Left ventricle myocardium inferior (tissue), 1 donor: ENCODE data around the gene ZNG1B. TPM values are rescaled to one million over a fixed set of nuclear protein-coding genes. Genes with fewer than 3 reads are reported as not detected.
A peak's percentile ranks its signal among the peaks of the same experiment; 100 is the strongest.
"Not testable (repeated sequence)": the region's sequence is repeated elsewhere in the genome, so short reads cannot be mapped to it uniquely, and the experiment has no call there.

Experiments
- DNase-seq: peaks from one replicate; pipeline ENCODE4 v3.0.0-alpha.2; 2020
- H3K27ac ChIP-seq: fragments of 200-600 bp; replicated peaks from 2 replicates; pipeline ENCODE4 v1.8.0; 2021
- H3K27me3 ChIP-seq: fragments of 200-600 bp; 2 replicates; pipeline ENCODE4 v1.8.0; 2021; ENCODE audit warnings: low read depth
- H3K36me3 ChIP-seq: fragments of 200-600 bp; 2 replicates; pipeline ENCODE4 v1.8.0; 2021
- H3K4me1 ChIP-seq: fragments of 200-600 bp; 2 replicates; pipeline ENCODE4 v1.8.0; 2021
- H3K4me3 ChIP-seq: fragments of 200-600 bp; 2 replicates; pipeline ENCODE4 v1.8.0; 2021; ENCODE audit warnings: mild to moderate bottlenecking, moderate library complexity
- H3K9me3 ChIP-seq: fragments of 200-600 bp; replicated peaks from 2 replicates; pipeline ENCODE4 v1.8.0; 2021
- intact Hi-C: fragments of 100-400 bp; cut with micrococcal nuclease; formaldehyde crosslinking; loops from one replicate; pipeline ENCODE4 v1.11.0; 2022
- total RNA-seq: library from RNA; stranded (reverse); fragmentation: NEBNext Ultra II Directional; extraction: Animal tissue kit (Norgen Biotek cat#: 25700); gene quantifications from one replicate; pipeline ENCODE4 v1.2.1, GENCODE V29; 2021
- donor health status: DM: no; HTN: yes; CAD: no; lungs with severe emphysema.

The ZNG1B gene
- total RNA-seq, 1 donor from 2014 or later = 34.0 TPM

GRCh38 chr2:113465770-113466169 lies 28.3 kb downstream of the ZNG1B start:
- H3K27me3 ChIP-seq, H3K27ac ChIP-seq, intact Hi-C loops, DNase-seq, H3K36me3 ChIP-seq, H3K4me3 ChIP-seq, H3K4me1 ChIP-seq, H3K9me3 ChIP-seq: not testable (repeated sequence)

GRCh38 chr2:113476688-113477368 lies 39.3 kb downstream of the ZNG1B start:
- H3K9me3 ChIP-seq, intact Hi-C loops, H3K27me3 ChIP-seq, H3K36me3 ChIP-seq, H3K4me3 ChIP-seq, H3K27ac ChIP-seq, H3K4me1 ChIP-seq, DNase-seq: not testable (repeated sequence)

GRCh38 chr2:113496527-113496926 lies 59.0 kb downstream of the ZNG1B start:
- H3K4me1 ChIP-seq, DNase-seq, H3K27ac ChIP-seq, H3K36me3 ChIP-seq, H3K9me3 ChIP-seq, intact Hi-C loops, H3K4me3 ChIP-seq: not testable (repeated sequence)
- H3K27me3 ChIP-seq = peaks cover 29% of the 10 kb centered on the region

- H3K27ac ChIP-seq, intact Hi-C loops, H3K4me3 ChIP-seq, H3K9me3 ChIP-seq, DNase-seq, H3K36me3 ChIP-seq: not testable (repeated sequence)
- peaks cover 45% of the 10 kb centered on the region for H3K27me3 ChIP-seq
- peaks cover 18% of the 10 kb centered on the region for H3K4me1 ChIP-seq
Measured at GRCh38 chr2:113498365-113498764, 60.9 kb downstream of the ZNG1B start, which contains the start of gene FOXD4L1. TSS of gene FOXD4L1 (plus strand) at chr2:113498665. CDS start at chr2:113499257, 592 bp downstream.

- H3K9me3 ChIP-seq, intact Hi-C loops, H3K4me3 ChIP-seq, DNase-seq, H3K27ac ChIP-seq, H3K36me3 ChIP-seq: not testable (repeated sequence)
- H3K4me1 ChIP-seq = peaks cover 27% of the 10 kb centered on the region
- H3K27me3 ChIP-seq = peaks cover 54% of the 10 kb centered on the region
Measured at GRCh38 chr2:113499019-113499885, 61.8 kb downstream of the ZNG1B start.

- H3K27ac ChIP-seq, DNase-seq, intact Hi-C loops, H3K9me3 ChIP-seq, H3K36me3 ChIP-seq, H3K4me3 ChIP-seq: not testable (repeated sequence)
- peaks cover 28% of the 10 kb centered on the region for H3K4me1 ChIP-seq
- H3K27me3 ChIP-seq = peaks cover 59% of the 10 kb centered on the region
Measured at GRCh38 chr2:113499886-113500722, 62.6 kb downstream of the ZNG1B start.

- H3K4me3 ChIP-seq, H3K9me3 ChIP-seq, H3K27ac ChIP-seq, DNase-seq, intact Hi-C loops, H3K36me3 ChIP-seq: not testable (repeated sequence)
- Histone ChIP-seq H3K27me3 (peaks cover 65% of the 10 kb centered on the region), H3K4me1 (peaks cover 28% of the 10 kb centered on the region)
Measured at GRCh38 chr2:113500723-113501038, 63.2 kb downstream of the ZNG1B start.

GRCh38 chr2:113502216-113503093 lies 65.0 kb downstream of the ZNG1B start:
- peaks cover 81% of the 10 kb centered on the region for H3K27me3 ChIP-seq
- H3K9me3 ChIP-seq, H3K36me3 ChIP-seq, DNase-seq, intact Hi-C loops, H3K27ac ChIP-seq: not testable (repeated sequence)
- H3K4me1 ChIP-seq = peaks cover 28% of the 10 kb centered on the region
- peak overlapping the region; percentile 70 for H3K4me3 ChIP-seq

GRCh38 chr2:113503094-113504042 lies 65.9 kb downstream of the ZNG1B start:
- H3K9me3 ChIP-seq, H3K36me3 ChIP-seq, intact Hi-C loops, H3K27ac ChIP-seq: not testable (repeated sequence)
- Histone ChIP-seq H3K4me1 (peaks cover 28% of the 10 kb centered on the region), H3K4me3 (peak overlapping the region; percentile 70), H3K27me3 (peaks cover 89% of the 10 kb centered on the region)
- peak; percentile 32 for DNase-seq

- Histone ChIP-seq H3K4me1 (peaks cover 28% of the 10 kb centered on the region), H3K27me3 (peaks cover 89% of the 10 kb centered on the region), H3K4me3 (peak overlapping the region; percentile 70)
- H3K36me3 ChIP-seq, H3K27ac ChIP-seq, DNase-seq, H3K9me3 ChIP-seq, intact Hi-C loops: not testable (repeated sequence)
Measured at GRCh38 chr2:113504081-113504480, 66.6 kb downstream of the ZNG1B start.

- H3K36me3 ChIP-seq, H3K4me3 ChIP-seq, intact Hi-C loops, H3K9me3 ChIP-seq, H3K27ac ChIP-seq, DNase-seq: not testable (repeated sequence)
- Histone ChIP-seq H3K27me3 (peaks cover 71% of the 10 kb centered on the region), H3K4me1 (peaks cover 18% of the 10 kb centered on the region)
Measured at GRCh38 chr2:113507394-113508140, 70.1 kb downstream of the ZNG1B start.
